Lower lobe of right lung (tissue), 2 donors: ENCODE data around the gene DOK1. TPM values are rescaled to one million over a fixed set of nuclear protein-coding genes. Genes with fewer than 3 reads are reported as not detected.

Experiments used
- ATAC-seq, 2 donors: fragments of 200-7000 bp; cut with Tn5 transposase; one replicate each; pipeline ENCODE4 v1.9.1; 2020 to 2022; ENCODE audit warnings: mild to moderate bottlenecking in 2 of 2, moderate library complexity in 2 of 2
- DNase-seq: peaks from one replicate; pipeline ENCODE4 v3.0.0-alpha.2; 2020
- H3K27ac ChIP-seq: fragments of 200-600 bp; one replicate; pipeline ENCODE4 v1.8.0; 2022
- H3K27me3 ChIP-seq: fragments of 200-600 bp; one replicate; pipeline ENCODE4 v1.8.0; 2022; ENCODE audit warnings: low read depth
- H3K36me3 ChIP-seq: fragments of 200-600 bp; one replicate; pipeline ENCODE4 v1.8.0; 2022; ENCODE audit warnings: mild to moderate bottlenecking
- H3K4me1 ChIP-seq: fragments of 200-600 bp; one replicate; pipeline ENCODE4 v1.8.0; 2022
- H3K4me3 ChIP-seq: fragments of 200-600 bp; one replicate; pipeline ENCODE4 v1.8.0; 2022; ENCODE audit warnings: mild to moderate bottlenecking
- H3K9me3 ChIP-seq: fragments of 200-600 bp; one replicate; pipeline ENCODE4 v1.8.0; 2022
- intact Hi-C: fragments of 100-400 bp; cut with DNase I; formaldehyde crosslinking; loops from one replicate; pipeline ENCODE4 v1.11.0; 2022
- total RNA-seq: library from RNA; stranded (reverse); fragmentation: NEBNext Ultra II Directional; extraction: Animal tissue kit (Norgen Biotek cat#: 25700); gene quantifications from one replicate; pipeline ENCODE4 v1.2.1, GENCODE V29; 2021
- TF ChIP-seq, protein P1 (sequence below): fragments of 200-600 bp; IDR thresholded peaks from one replicate; pipeline ENCODE4 v1.8.0; 2022; ENCODE audit warnings: antibody characterized with exemption, mild to moderate bottlenecking
- donor health status: DM: no; HTN: yes; CAD: no; lungs with severe emphysema.

The DOK1 gene
- total RNA-seq, 1 donor from 2014 or later = 38.4 TPM

DNA sequence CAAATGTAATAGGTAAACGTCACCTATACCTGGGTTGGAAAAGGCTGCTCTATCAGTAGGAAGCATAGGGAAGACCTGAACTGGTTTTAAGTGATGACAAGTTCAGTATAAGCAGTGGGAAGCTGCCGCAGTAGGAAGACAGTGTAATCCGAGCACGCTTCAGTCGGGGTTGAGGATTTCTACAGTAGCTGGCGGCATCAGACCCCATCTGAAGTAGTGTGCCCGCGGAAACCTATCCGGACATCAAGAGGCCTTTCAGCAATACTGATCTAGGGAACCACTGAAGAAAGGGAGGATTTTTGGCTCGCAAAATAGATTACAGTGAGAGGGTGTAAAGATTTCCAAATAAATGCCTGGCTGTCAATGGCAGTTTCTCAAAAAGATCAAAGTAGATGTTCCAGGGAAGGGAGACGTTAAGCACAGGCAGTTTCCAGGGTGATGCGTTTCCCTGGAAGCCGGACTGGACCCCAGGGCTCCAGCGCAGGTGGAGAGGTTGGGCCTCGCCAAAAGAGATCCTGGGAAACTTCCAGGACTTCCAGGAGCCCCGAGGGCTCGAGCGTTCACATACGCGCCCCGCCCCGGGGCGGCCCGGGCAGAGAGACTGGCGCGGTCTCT, 6.1 kb upstream of the DOK1 start:
- intact Hi-C loops = no loop called here
- Histone ChIP-seq H3K27me3 (no peaks in the 10 kb centered on the region), H3K4me1 (peaks cover 24% of the 10 kb centered on the region), H3K27ac (peak overlapping the region; percentile 81), H3K9me3 (no peaks in the 10 kb centered on the region), H3K4me3 (peak overlapping the region; percentile 78), H3K36me3 (no peaks in the 10 kb centered on the region)
- ATAC-seq (no peak), DNase-seq (no peak)
- TF ChIP-seq, protein P1, sequence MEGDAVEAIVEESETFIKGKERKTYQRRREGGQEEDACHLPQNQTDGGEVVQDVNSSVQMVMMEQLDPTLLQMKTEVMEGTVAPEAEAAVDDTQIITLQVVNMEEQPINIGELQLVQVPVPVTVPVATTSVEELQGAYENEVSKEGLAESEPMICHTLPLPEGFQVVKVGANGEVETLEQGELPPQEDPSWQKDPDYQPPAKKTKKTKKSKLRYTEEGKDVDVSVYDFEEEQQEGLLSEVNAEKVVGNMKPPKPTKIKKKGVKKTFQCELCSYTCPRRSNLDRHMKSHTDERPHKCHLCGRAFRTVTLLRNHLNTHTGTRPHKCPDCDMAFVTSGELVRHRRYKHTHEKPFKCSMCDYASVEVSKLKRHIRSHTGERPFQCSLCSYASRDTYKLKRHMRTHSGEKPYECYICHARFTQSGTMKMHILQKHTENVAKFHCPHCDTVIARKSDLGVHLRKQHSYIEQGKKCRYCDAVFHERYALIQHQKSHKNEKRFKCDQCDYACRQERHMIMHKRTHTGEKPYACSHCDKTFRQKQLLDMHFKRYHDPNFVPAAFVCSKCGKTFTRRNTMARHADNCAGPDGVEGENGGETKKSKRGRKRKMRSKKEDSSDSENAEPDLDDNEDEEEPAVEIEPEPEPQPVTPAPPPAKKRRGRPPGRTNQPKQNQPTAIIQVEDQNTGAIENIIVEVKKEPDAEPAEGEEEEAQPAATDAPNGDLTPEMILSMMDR = no peak

DNA sequence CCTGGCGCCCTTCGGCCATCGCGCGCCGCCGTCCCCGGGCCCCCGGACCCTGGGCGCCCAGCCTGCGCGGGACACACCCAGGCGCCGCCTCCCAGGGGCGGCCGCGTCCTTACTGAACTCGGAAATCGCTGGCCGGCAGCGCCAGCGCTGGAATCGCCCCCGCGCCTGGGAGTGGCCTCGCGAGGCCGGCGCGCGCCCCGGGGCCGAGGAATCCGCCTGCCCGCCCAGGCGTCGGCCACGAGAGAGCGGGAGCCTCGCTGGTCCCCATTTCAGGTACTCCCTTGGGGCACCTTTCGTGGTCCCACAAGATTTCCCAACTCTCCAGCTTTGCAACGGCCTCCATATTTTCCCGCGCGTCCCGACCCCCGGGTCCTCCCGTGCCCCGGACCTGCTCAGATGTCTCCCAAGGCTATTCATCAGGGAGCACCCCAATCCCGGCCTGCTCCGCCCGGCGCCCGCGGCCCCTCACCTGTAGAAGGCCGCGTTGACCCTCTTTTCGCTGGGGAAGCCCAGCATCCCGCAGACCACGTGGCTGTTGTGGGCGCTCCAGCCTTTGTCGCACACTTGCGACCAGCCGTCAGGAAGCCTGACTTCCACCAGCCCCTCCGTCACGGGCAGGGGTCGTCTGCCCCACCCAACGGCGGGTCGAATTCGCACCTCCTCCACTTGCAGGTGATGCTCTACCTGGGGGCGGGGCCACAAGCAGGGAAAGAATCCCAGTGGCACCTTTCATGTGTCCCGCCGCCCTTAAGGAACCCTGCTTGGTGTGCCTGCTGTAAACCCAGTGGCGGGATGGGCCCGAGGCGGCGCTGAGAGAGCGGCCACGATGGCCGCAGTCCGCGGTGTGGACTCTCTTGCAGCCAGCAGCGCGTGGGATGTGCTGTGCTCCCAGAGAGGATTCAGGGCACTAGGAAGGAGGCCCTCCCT, 5.4 kb upstream of the DOK1 start:
- Histone ChIP-seq H3K9me3 (no peaks in the 10 kb centered on the region), H3K4me1 (peaks cover 28% of the 10 kb centered on the region), H3K27me3 (no peaks in the 10 kb centered on the region), H3K36me3 (no peaks in the 10 kb centered on the region), H3K27ac (peak overlapping the region; percentile 81), H3K4me3 (peak overlapping the region; percentile 78)
- DNase-seq (peak; percentile 79), ATAC-seq (peak; percentile 90 to 93)
- TF ChIP-seq, protein P1 = no peak
- intact Hi-C loops = no loop called here

DNA sequence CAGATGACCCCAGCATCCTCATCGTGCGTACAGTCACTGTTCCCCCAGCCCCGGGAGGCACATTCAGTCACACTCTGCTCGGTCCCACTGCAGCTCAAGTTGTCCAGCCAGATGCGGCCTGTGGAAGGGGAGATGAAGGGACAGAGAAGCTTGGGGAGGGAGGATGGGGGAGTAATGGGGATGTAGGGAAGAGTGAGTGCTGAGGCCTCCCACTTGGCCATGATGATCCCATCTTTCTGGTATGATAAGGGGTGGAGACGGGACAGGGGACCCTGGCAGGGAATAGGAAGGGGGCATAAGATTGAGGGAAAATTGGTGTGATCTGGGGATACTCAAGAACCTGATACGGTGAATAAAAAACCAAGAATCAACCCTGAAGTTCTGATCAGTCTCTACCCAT, 4.3 kb upstream of the DOK1 start:
- intact Hi-C loops = no loop called here
- Histone ChIP-seq H3K27me3 (no peaks in the 10 kb centered on the region), H3K4me1 (peaks cover 30% of the 10 kb centered on the region), H3K27ac (no peak overlapping the region), H3K9me3 (no peaks in the 10 kb centered on the region), H3K36me3 (no peaks in the 10 kb centered on the region), H3K4me3 (no peak overlapping the region)
- no peak for ATAC-seq
- TF ChIP-seq, protein P1 = no peak
- no peak for DNase-seq

DNA sequence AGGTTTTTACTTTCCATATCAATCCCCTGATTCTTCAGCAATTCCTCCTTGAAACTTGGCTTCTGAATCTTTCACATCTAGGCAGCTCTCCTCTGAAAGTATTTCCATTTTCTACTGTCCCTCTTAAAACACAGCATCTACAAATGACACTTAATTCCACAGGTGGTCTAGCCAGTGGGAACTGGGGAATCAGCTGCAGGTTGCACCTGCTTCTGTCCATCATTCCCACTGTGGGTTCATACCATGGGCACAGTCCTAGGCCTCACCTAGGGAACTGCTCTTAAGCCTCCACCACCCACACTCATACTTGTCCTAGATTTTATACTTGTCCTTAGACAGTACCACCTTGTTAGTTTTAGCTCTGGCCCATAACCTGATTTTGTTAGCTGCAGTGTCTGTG, 3.0 kb upstream of the DOK1 start:
- peaks cover 35% of the 10 kb centered on the region for H3K4me1 ChIP-seq
- intact Hi-C loops = no loop called here
- DNase-seq (no peak), ATAC-seq (no peak)
- H3K9me3 ChIP-seq = no peaks in the 10 kb centered on the region
- TF ChIP-seq, protein P1 = no peak
- H3K27ac ChIP-seq = no peak overlapping the region
- no peaks in the 10 kb centered on the region for H3K27me3 ChIP-seq
- H3K4me3 ChIP-seq = no peak overlapping the region
- H3K36me3 ChIP-seq = peaks cover 7% of the 10 kb centered on the region

DNA sequence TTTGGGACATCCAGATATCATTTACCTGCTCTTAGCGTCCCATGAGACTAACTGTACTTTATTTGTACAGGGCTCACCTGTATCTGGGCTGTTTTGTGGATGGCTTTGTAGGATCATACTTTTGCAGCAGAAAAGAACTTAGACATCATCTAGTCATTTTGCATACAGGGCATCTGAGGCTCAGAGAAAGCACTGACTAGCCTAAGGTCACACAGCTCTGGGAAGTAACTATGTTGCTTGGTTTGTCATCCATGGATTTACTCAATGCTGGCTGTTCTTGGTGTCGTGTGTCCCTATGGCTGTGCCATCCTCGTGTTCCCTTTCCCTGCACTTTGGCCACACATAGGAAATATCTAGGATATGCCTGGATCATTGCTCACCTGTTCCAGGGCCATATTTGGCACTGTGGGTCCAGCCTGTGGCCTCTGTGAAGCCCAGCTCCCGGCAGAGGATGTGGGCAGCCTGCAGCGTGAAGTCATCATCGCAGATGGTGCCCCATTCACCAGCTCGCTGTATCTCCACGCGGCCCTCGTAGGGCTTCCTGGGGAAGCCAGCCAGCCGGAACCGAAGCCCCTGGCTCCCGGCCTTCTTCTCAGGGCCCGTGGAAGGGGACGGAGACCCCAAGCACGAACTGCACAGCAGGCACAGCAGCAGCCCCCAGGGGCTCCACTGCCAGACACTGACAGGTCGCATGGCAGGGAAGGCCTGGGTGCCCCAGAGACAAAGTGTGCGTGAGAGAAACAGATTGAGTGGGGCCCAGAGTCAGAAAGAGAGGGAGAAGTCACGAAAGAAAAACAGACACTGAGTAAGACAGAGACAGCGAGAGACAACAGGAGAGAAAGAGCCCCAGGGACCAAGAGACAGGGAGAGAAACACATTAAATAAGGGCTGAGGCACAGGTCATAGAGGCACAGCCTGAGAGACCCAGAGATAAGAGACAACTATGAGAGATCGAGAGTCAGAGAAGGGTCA, 2.3 kb upstream of the DOK1 start:
- peaks cover 12% of the 10 kb centered on the region for H3K36me3 ChIP-seq
- TF ChIP-seq, protein P1 = no peak
- H3K27ac ChIP-seq = no peak overlapping the region
- H3K4me3 ChIP-seq = no peak overlapping the region
- peaks cover 35% of the 10 kb centered on the region for H3K4me1 ChIP-seq
- intact Hi-C loops = no loop called here
- no peaks in the 10 kb centered on the region for H3K9me3 ChIP-seq
- no peak for ATAC-seq
- no peaks in the 10 kb centered on the region for H3K27me3 ChIP-seq
- DNase-seq = no peak
